OCI-LY1 (cell line): ENCODE results near the gene FAXC.

ENCODE experiments used
- EZH2 ChIP-seq: fragments of 200-600 bp; sonication (generic), shearing (Covaris generic); IDR thresholded peaks from 2 replicates; pipeline ENCODE4 v1.8.0; 2017; ENCODE audit warnings: borderline replicate concordance, mixed run types, mild to moderate bottlenecking, antibody characterized with exemption, low read length, moderate library complexity, mixed read lengths
- TF ChIP-seq, protein P1 (sequence below): fragments of 200-600 bp; sonication (generic), shearing (Covaris generic); IDR thresholded peaks from 2 replicates; pipeline ENCODE4 v1.5.1; 2017; ENCODE audit warnings: mild to moderate bottlenecking, antibody characterized with exemption, low read length, moderate library complexity, mixed read lengths

DNA sequence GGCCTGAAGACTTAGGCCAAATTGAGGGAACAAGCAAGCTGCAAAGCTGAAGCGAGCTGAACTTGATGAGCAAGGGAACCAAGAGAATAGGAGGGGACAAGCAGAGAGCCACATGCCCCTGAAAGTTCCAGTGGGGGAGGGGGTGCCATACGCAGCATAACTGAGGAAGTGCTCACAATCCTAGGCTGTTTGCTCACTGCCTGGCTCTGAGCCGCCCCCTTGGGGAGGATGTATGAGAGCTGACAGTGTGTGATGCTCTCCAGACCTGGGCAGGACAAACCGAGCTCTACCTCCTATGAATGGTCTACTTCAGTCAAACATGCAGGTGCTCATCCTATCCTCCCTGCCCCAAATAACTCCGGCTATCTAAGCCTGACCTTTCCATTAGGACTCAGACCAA, 52.1 kb downstream of the FAXC start:
- TF ChIP-seq, protein P1, sequence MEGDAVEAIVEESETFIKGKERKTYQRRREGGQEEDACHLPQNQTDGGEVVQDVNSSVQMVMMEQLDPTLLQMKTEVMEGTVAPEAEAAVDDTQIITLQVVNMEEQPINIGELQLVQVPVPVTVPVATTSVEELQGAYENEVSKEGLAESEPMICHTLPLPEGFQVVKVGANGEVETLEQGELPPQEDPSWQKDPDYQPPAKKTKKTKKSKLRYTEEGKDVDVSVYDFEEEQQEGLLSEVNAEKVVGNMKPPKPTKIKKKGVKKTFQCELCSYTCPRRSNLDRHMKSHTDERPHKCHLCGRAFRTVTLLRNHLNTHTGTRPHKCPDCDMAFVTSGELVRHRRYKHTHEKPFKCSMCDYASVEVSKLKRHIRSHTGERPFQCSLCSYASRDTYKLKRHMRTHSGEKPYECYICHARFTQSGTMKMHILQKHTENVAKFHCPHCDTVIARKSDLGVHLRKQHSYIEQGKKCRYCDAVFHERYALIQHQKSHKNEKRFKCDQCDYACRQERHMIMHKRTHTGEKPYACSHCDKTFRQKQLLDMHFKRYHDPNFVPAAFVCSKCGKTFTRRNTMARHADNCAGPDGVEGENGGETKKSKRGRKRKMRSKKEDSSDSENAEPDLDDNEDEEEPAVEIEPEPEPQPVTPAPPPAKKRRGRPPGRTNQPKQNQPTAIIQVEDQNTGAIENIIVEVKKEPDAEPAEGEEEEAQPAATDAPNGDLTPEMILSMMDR, result no peak
- no peak for TF ChIP-seq EZH2
